ENCODE data around the gene BAIAP2.

DNA sequence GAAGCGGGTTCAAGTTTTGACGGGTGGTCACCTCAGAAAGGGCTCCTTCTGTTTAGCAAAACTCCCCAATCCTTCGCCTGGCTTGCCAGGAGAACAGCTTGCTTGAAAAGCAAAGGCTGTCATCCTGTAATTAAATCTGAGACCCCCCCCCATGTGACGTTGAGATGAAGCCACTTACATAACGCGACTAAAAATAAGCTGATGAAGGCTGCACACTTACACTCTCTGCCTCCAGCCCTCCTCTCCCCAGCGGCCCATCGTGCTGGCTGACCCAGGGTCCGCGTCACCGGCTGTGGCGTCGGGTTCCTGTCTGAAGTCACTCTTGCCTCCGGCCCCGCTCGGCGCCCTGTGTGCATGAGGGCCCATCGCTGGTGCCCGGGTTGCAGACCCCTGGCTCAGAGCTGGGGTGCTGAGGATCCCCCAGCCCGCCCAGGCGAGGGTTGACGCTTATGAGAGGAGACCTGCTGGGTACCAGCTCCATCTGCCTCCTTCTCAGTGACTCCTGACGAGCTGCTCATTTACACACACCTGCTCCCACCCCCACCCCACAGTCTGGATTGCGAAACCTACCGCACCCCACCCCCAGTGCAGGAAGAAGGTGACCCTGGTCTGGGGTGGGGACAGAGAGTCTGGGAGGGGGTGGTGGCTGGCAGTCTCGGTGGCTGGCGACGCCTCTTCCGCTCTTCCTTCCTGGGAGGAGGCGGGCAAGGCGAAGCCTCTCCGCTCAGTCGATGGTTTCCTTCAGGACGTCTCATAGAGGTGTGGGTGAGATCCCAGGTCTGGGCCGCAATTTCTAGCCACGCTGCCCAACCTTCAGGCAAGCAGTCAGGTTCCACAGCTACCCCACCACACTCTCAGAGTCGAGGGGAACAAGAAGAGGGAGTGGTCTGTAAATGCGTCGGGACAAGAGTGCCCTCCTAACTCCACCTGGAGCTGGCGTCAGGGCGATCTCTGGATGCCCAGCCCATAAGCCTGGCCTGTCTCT is 3.1 kb upstream of the BAIAP2 start:
- TF ChIP-seq, protein P1, sequence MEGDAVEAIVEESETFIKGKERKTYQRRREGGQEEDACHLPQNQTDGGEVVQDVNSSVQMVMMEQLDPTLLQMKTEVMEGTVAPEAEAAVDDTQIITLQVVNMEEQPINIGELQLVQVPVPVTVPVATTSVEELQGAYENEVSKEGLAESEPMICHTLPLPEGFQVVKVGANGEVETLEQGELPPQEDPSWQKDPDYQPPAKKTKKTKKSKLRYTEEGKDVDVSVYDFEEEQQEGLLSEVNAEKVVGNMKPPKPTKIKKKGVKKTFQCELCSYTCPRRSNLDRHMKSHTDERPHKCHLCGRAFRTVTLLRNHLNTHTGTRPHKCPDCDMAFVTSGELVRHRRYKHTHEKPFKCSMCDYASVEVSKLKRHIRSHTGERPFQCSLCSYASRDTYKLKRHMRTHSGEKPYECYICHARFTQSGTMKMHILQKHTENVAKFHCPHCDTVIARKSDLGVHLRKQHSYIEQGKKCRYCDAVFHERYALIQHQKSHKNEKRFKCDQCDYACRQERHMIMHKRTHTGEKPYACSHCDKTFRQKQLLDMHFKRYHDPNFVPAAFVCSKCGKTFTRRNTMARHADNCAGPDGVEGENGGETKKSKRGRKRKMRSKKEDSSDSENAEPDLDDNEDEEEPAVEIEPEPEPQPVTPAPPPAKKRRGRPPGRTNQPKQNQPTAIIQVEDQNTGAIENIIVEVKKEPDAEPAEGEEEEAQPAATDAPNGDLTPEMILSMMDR (IDR thresholded peaks at IDR 0.05; ENCODE audit: poor library complexity, severe bottlenecking): no peak
- TF ChIP-seq POLR2AphosphoS5 (IDR thresholded peaks at IDR 0.05) (no peak), EZH2 (IDR thresholded peaks at IDR 0.05; ENCODE audit: borderline replicate concordance, insufficient read depth, low read length, poor library complexity, severe bottlenecking) (no peak), RAD21 (conservative IDR thresholded peaks at IDR 0.05) (no peak), SMC3 (conservative IDR thresholded peaks at IDR 0.05; ENCODE audit: poor library complexity) (no peak), EP300 (conservative IDR thresholded peaks at IDR 0.05; ENCODE audit: poor library complexity, severe bottlenecking) (no peak), TAF1 (IDR thresholded peaks at IDR 0.05; ENCODE audit: low read depth) (no peak)
- TF ChIP-seq, protein P2, sequence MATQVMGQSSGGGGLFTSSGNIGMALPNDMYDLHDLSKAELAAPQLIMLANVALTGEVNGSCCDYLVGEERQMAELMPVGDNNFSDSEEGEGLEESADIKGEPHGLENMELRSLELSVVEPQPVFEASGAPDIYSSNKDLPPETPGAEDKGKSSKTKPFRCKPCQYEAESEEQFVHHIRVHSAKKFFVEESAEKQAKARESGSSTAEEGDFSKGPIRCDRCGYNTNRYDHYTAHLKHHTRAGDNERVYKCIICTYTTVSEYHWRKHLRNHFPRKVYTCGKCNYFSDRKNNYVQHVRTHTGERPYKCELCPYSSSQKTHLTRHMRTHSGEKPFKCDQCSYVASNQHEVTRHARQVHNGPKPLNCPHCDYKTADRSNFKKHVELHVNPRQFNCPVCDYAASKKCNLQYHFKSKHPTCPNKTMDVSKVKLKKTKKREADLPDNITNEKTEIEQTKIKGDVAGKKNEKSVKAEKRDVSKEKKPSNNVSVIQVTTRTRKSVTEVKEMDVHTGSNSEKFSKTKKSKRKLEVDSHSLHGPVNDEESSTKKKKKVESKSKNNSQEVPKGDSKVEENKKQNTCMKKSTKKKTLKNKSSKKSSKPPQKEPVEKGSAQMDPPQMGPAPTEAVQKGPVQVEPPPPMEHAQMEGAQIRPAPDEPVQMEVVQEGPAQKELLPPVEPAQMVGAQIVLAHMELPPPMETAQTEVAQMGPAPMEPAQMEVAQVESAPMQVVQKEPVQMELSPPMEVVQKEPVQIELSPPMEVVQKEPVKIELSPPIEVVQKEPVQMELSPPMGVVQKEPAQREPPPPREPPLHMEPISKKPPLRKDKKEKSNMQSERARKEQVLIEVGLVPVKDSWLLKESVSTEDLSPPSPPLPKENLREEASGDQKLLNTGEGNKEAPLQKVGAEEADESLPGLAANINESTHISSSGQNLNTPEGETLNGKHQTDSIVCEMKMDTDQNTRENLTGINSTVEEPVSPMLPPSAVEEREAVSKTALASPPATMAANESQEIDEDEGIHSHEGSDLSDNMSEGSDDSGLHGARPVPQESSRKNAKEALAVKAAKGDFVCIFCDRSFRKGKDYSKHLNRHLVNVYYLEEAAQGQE (IDR thresholded peaks at IDR 0.05; ENCODE audit: borderline replicate concordance): no peak
